ENCODE measurements around the gene LDB2.
"Not testable (repeated sequence)": the region's sequence is repeated elsewhere in the genome, so short reads cannot be mapped to it uniquely, and the experiment has no call there.

Gene LDB2

DNA sequence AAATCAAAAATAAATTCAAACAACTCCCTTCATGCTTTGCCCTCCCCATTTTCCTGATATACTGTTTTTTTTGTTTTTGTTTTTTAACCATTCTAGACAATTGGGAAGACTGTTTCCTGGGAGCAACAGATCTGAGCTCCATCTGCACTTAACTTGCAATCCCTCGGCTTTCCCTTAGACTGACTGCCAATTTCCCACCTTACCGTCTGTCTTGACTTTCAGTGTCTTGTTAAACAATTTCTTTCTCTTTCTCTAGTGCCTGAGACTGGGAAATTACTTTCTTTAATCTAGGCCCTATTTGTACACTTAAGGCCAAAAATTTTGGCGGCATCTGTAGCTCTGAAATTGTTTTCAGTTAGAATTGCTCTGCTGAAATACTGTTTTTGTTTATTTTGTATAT, 326.3 kb downstream of the LDB2 start:
- Histone ChIP-seq H3K4me1 (ENCODE audit: control insufficient read depth, insufficient read depth, low read length, poor library complexity, severe bottlenecking) (no peaks in the 10 kb centered on the region), H3K9me3 (ENCODE audit: control insufficient read depth, low read length) (no peaks in the 10 kb centered on the region), H3K4me3 (ENCODE audit: extremely low read depth, insufficient read depth, low read length, poor library complexity, severe bottlenecking) (no peak overlapping the region), H3K27ac (ENCODE audit: low read depth, low read length, severe bottlenecking) (no peak overlapping the region), H3K36me3 (ENCODE audit: control insufficient read depth, insufficient read depth, low read length) (peaks cover 34% of the 10 kb centered on the region)
- WGBS, 2 experiments (ENCODE audit: insufficient coverage in 2 of 2), result 68 to 95% methylated on average over 2 to 3 of the region's 3 CpGs

DNA sequence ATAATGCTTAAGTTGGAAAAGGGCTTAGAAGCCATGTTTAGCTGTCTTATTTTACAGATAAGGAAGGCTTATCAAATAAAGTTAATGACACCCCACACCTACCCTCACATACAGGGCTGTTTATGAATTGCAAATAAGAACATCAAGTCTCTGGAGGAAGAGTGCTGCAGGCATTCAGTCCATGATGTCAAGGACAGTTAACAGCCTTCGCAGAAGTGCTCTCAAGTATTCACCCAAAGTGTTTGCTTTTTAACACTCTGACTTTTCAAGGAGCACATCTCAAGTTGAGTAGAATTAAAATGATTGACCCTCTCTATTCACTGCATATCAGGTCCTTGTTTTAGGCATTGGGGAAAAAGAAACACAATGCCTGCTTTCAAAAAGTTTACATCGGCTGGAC, 328.7 kb downstream of the LDB2 start:
- Histone ChIP-seq H3K4me3 (ENCODE audit: extremely low read depth, insufficient read depth, low read length, poor library complexity, severe bottlenecking) (no peak overlapping the region), H3K27ac (ENCODE audit: low read depth, low read length, severe bottlenecking) (no peak overlapping the region), H3K9me3 (ENCODE audit: control insufficient read depth, low read length) (no peaks in the 10 kb centered on the region), H3K4me1 (ENCODE audit: control insufficient read depth, insufficient read depth, low read length, poor library complexity, severe bottlenecking) (no peaks in the 10 kb centered on the region), H3K36me3 (ENCODE audit: control insufficient read depth, insufficient read depth, low read length) (peaks cover 32% of the 10 kb centered on the region)
- WGBS, 2 experiments (ENCODE audit: insufficient coverage in 2 of 2), result 86 to 100% methylated on average over 1 of the region's 2 CpGs

DNA sequence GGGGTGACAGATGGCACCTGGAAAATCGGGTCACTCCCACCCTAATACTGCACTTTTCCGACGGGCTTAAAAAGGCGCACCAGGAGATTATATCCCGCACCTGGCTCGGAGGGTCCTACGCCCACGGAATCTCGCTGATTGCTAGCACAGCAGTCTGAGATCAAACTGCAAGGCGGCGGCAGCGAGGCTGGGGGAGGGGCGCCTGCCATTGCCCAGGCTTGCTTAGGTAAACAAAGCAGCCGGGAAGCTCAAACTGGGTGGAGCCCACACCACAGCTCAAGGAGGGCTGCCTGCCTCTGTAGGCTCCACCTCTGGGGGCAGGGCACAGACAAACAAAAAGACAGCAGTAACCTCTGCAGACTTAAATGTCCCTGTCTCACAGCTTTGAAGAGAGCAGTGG, 341.1 kb downstream of the LDB2 start:
- H3K4me3 ChIP-seq (ENCODE audit: extremely low read depth, insufficient read depth, low read length, poor library complexity, severe bottlenecking); H3K27ac ChIP-seq (ENCODE audit: low read depth, low read length, severe bottlenecking); H3K9me3 ChIP-seq (ENCODE audit: control insufficient read depth, low read length); H3K4me1 ChIP-seq (ENCODE audit: control insufficient read depth, insufficient read depth, low read length, poor library complexity, severe bottlenecking); H3K36me3 ChIP-seq (ENCODE audit: control insufficient read depth, insufficient read depth, low read length): not testable (repeated sequence)
- 89 to 94% methylated on average over 3 to 13 of the region's 14 CpGs for WGBS, 2 experiments (ENCODE audit: insufficient coverage in 2 of 2)

DNA sequence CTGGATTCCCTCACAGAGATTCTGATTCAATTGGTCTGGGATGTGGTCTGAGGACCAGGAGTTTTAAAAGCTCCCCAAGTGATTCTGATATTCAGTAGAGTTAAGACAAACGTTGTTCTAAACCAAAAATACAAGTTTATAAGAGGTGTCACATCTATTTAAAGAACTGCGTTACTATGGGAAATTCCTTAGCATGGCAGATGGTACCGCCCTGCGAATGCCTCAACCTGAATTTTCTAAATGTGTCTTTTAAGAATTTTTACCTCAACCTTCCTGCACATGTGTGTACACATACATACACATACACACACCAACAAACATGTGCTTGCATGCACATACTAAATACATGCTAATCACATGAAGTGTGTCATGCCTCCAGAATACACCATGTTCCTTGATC, 343.3 kb downstream of the LDB2 start:
- WGBS, 2 experiments (ENCODE audit: insufficient coverage in 2 of 2), result 93 to 100% methylated on average over 2 to 4 of the region's 4 CpGs

DNA sequence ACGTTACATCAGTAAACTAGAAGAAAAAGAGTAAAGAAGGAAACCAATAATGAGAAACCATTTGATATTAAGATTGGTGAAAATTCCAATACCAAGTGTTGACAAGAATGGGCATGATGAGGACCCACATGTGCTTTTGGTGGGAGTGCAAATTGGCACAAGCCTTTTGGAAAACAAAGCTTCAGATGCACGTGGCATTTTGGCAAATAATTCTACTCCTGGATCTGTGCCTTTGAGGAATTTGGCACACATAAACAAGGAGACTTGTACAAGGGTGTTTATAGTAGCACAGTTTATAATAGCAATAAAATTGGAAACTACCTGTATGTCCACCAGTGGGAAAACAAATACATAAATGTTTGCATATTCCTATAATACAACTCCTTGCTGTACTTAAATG, 347.9 kb downstream of the LDB2 start:
- peaks cover 7% of the 10 kb centered on the region for H3K36me3 ChIP-seq (ENCODE audit: control insufficient read depth, insufficient read depth, low read length)
- H3K9me3 ChIP-seq (ENCODE audit: control insufficient read depth, low read length), result no peaks in the 10 kb centered on the region
- H3K4me1 ChIP-seq (ENCODE audit: control insufficient read depth, insufficient read depth, low read length, poor library complexity, severe bottlenecking), result no peaks in the 10 kb centered on the region
- H3K27ac ChIP-seq (ENCODE audit: low read depth, low read length, severe bottlenecking), result no peak overlapping the region
- 71 to 78% methylated on average over 1 of the region's 2 CpGs for WGBS, 2 experiments (ENCODE audit: insufficient coverage in 2 of 2)
- no peak overlapping the region for H3K4me3 ChIP-seq (ENCODE audit: extremely low read depth, insufficient read depth, low read length, poor library complexity, severe bottlenecking)

More for the DNA sequence above, 343.3 kb downstream of the LDB2 start:
- Histone ChIP-seq H3K36me3 (ENCODE audit: control insufficient read depth, insufficient read depth, low read length) (no peaks in the 10 kb centered on the region), H3K27ac (ENCODE audit: low read depth, low read length, severe bottlenecking) (no peak overlapping the region), H3K4me3 (ENCODE audit: extremely low read depth, insufficient read depth, low read length, poor library complexity, severe bottlenecking) (no peak overlapping the region), H3K4me1 (ENCODE audit: control insufficient read depth, insufficient read depth, low read length, poor library complexity, severe bottlenecking) (no peaks in the 10 kb centered on the region), H3K9me3 (ENCODE audit: control insufficient read depth, low read length) (no peaks in the 10 kb centered on the region)

DNA sequence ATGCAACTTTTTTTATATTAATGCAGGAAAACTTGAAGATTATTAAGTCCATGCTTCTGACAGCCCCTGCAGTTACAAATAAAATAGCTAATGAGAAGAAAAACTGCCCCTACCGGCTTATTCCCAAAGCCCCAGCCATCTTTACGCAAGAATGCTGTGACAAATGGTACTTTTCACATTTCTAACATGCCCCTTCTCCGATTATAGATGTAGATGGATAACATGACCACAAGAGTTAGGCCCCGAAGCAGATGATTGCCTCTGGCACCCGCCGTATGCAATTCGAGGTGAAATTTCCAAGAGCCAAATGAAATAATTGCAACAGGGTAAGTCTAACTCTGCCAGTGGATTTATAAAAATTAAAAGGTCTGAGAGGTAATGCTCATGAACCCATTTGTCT, 352.8 kb downstream of the LDB2 start:
- no peak overlapping the region for H3K4me3 ChIP-seq (ENCODE audit: extremely low read depth, insufficient read depth, low read length, poor library complexity, severe bottlenecking)
- H3K4me1 ChIP-seq (ENCODE audit: control insufficient read depth, insufficient read depth, low read length, poor library complexity, severe bottlenecking), result no peaks in the 10 kb centered on the region
- H3K27ac ChIP-seq (ENCODE audit: low read depth, low read length, severe bottlenecking), result no peak overlapping the region
- no peaks in the 10 kb centered on the region for H3K9me3 ChIP-seq (ENCODE audit: control insufficient read depth, low read length)
- WGBS, 2 experiments (ENCODE audit: insufficient coverage in 2 of 2), result 88 to 100% methylated on average over 4 to 6 of the region's 7 CpGs
- H3K36me3 ChIP-seq (ENCODE audit: control insufficient read depth, insufficient read depth, low read length), result peaks cover 13% of the 10 kb centered on the region

DNA sequence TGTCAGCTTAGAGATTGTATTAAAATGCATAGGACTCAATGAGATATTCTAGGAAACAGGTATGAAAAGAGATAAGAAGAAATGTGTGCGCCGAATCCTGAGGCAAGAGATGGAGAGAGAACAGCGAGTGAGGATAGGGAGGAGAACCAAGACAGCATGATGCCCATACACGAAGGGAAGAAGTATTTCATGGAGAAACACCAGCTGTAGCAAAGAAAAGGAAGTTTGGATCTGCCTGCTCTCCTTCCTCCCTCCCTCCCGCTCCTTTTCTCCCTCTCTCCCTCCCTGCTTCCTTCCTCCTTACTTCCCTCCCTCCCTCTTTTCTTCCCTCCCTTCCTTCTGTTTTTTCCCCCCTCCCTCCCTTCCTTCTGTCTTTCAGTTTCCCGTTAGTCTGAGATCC, 353.6 kb downstream of the LDB2 start:
- WGBS, 2 experiments (ENCODE audit: insufficient coverage in 2 of 2), result 96 to 100% methylated on average over 4 to 5 of the region's 6 CpGs
- no peak overlapping the region for H3K27ac ChIP-seq (ENCODE audit: low read depth, low read length, severe bottlenecking)

DNA sequence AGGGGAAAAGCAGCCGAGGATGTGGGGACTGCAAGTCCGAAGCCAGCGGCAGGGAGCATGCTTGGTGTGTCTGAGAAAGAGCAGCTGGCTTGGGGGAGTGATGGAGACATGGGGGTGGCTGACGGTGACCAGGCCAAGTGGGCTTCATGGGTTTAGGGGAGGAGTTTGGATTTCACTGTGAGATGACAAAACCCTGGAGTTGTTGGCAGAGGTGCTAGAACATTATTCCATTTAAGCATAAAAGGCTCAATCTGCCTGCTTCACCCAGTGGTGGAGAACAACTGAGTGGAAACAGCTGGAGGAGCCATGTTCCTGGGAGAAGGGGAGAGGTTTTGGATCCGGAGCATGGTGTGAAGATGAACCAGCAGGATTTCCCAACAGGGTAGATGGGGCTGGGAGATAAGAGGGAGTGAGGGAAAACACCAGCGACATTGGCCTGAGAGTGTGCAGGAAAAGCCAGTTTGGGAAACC, 354.2 kb downstream of the LDB2 start:
- Histone ChIP-seq H3K4me3 (ENCODE audit: extremely low read depth, insufficient read depth, low read length, poor library complexity, severe bottlenecking) (no peak overlapping the region), H3K9me3 (ENCODE audit: control insufficient read depth, low read length) (no peaks in the 10 kb centered on the region), H3K27ac (ENCODE audit: low read depth, low read length, severe bottlenecking) (no peak overlapping the region), H3K36me3 (ENCODE audit: control insufficient read depth, insufficient read depth, low read length) (peaks cover 12% of the 10 kb centered on the region), H3K4me1 (ENCODE audit: control insufficient read depth, insufficient read depth, low read length, poor library complexity, severe bottlenecking) (no peaks in the 10 kb centered on the region)
- 87 to 94% methylated on average over 5 of the region's 6 CpGs for WGBS, 2 experiments (ENCODE audit: insufficient coverage in 2 of 2)

More for the DNA sequence above, 353.6 kb downstream of the LDB2 start:
- Histone ChIP-seq H3K36me3 (ENCODE audit: control insufficient read depth, insufficient read depth, low read length) (peaks cover 13% of the 10 kb centered on the region), H3K4me1 (ENCODE audit: control insufficient read depth, insufficient read depth, low read length, poor library complexity, severe bottlenecking) (no peaks in the 10 kb centered on the region), H3K4me3 (ENCODE audit: extremely low read depth, insufficient read depth, low read length, poor library complexity, severe bottlenecking) (no peak overlapping the region), H3K9me3 (ENCODE audit: control insufficient read depth, low read length) (no peaks in the 10 kb centered on the region)

DNA sequence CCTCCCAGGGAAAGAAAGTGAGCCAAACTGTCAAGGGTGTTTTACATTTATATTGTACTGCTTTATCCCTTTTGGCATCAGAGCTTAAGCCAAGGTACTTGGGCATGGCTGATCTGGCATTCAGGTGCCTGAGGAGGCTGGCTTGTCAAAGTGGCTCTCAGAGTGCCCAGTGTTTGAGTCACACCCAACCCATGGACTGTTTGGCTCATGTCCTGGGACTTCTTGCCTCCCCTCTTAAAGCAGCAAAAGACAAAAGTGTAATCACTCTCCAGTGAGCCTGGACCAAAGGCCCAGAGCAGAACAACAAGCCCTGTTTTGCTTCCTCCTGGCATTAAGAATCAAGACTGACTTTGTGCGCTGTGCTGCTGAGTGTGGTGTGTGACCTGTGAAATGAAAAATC, 360.5 kb downstream of the LDB2 start:
- 83% methylated on average over 1 of the region's 1 CpG; no CpG with 5 or more reads in 1 of the 2 experiments for WGBS, 2 experiments (ENCODE audit: insufficient coverage in 2 of 2)
- peaks cover 15% of the 10 kb centered on the region for H3K36me3 ChIP-seq (ENCODE audit: control insufficient read depth, insufficient read depth, low read length)
- no peaks in the 10 kb centered on the region for H3K4me1 ChIP-seq (ENCODE audit: control insufficient read depth, insufficient read depth, low read length, poor library complexity, severe bottlenecking)

DNA sequence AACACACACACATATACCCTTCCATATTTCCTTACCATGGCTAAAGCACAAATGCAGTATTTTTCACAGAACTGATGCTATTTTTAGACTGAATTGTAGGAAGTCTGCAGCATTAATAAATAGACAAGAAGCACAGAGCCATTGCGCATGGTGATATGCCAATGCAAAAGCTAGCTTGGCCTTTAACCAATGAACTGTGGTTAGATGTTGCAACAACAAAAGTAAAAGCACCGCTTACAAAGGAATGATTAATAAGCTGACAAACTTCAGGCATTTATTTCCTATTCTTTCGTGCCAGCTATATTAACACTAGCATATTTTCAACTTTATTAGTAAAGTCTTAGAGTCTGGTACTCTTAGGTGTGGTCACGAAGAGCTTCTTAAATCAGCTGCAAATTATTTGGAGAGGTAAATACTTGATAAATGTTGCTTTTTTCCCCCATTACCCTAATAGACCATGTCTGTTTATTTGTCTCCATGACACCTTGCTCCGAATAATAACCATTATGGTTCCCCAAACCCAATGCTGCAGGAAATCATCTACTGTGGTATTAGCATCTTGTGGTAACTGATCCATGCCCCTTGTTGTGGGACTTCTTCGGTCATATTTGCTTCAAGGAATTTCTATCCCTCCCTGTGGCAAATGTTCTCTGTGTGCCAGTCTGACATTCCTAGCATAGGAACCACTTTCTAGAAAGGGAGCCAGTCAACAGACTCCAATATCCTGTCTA, 366.0 kb downstream of the LDB2 start:
- no peak overlapping the region for H3K4me3 ChIP-seq (ENCODE audit: extremely low read depth, insufficient read depth, low read length, poor library complexity, severe bottlenecking)
- 100% methylated on average over 2 to 4 of the region's 6 CpGs for WGBS, 2 experiments (ENCODE audit: insufficient coverage in 2 of 2)
- no peak overlapping the region for H3K27ac ChIP-seq (ENCODE audit: low read depth, low read length, severe bottlenecking)

More for the DNA sequence above, 360.5 kb downstream of the LDB2 start:
- no peak overlapping the region for H3K27ac ChIP-seq (ENCODE audit: low read depth, low read length, severe bottlenecking)
- no peaks in the 10 kb centered on the region for H3K9me3 ChIP-seq (ENCODE audit: control insufficient read depth, low read length)
- no peak overlapping the region for H3K4me3 ChIP-seq (ENCODE audit: extremely low read depth, insufficient read depth, low read length, poor library complexity, severe bottlenecking)

More for the DNA sequence above, 366.0 kb downstream of the LDB2 start:
- H3K9me3 ChIP-seq (ENCODE audit: control insufficient read depth, low read length), result no peaks in the 10 kb centered on the region
- no peaks in the 10 kb centered on the region for H3K36me3 ChIP-seq (ENCODE audit: control insufficient read depth, insufficient read depth, low read length)
- H3K4me1 ChIP-seq (ENCODE audit: control insufficient read depth, insufficient read depth, low read length, poor library complexity, severe bottlenecking), result no peaks in the 10 kb centered on the region
